Neuron (in vitro differentiated cells): Measurements from ENCODE around the gene NSUN3.
"Not testable (repeated sequence)": the region's sequence is repeated elsewhere in the genome, so short reads cannot be mapped to it uniquely, and the experiment has no call there.

Experiments used
- H2AFZ ChIP-seq: one replicate; pipeline ENCODE4 v1.6.1; 2013; ENCODE audit warnings: low read depth, mild to moderate bottlenecking, inconsistent platforms, low read length, moderate library complexity
- H3K27me3 ChIP-seq: one replicate; pipeline ENCODE4 v1.6.1; 2013; ENCODE audit warnings: low read length; ENCODE audit not compliant: insufficient read depth
- H3K36me3 ChIP-seq: one replicate; pipeline ENCODE4 v1.6.1; 2013; ENCODE audit warnings: low read length; ENCODE audit not compliant: insufficient read depth
- H3K4me1 ChIP-seq: one replicate; pipeline ENCODE4 v1.6.1; 2013; ENCODE audit warnings: low read length; ENCODE audit not compliant: insufficient read depth
- H3K4me3 ChIP-seq: 2 replicates; pipeline ENCODE4 v1.5.1; 2013; ENCODE audit warnings: mild to moderate bottlenecking, low read length, moderate library complexity
- H3K9me3 ChIP-seq: one replicate; pipeline ENCODE4 v1.6.1; 2013; ENCODE audit warnings: low read length

The NSUN3 gene

DNA sequence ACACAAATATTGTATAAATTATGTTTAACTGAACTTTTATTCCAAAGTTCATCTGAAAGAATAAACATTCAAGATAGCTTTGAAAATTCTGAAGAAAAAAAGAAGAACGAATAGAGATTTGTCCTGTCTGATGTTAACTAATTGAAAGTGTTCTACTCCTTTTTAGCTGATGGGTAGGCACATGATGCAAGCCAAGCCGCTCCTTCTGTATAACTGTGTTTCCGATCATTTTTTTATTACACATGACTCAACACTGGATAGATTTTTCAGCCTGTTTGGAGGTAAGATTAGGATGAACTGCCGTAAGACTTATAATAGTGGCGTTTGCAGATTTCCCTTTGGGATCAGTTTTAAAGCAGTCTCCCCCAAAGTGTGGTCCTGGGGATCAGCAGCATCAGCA, 19.0 kb downstream of the NSUN3 start:
- Histone ChIP-seq H3K36me3 (peaks cover 19% of the 10 kb centered on the region), H3K4me1 (no peaks in the 10 kb centered on the region), H3K27me3 (no peaks in the 10 kb centered on the region), H3K9me3 (peaks cover 2% of the 10 kb centered on the region), H3K4me3 (no peak overlapping the region), H2AFZ (no peak overlapping the region)

DNA sequence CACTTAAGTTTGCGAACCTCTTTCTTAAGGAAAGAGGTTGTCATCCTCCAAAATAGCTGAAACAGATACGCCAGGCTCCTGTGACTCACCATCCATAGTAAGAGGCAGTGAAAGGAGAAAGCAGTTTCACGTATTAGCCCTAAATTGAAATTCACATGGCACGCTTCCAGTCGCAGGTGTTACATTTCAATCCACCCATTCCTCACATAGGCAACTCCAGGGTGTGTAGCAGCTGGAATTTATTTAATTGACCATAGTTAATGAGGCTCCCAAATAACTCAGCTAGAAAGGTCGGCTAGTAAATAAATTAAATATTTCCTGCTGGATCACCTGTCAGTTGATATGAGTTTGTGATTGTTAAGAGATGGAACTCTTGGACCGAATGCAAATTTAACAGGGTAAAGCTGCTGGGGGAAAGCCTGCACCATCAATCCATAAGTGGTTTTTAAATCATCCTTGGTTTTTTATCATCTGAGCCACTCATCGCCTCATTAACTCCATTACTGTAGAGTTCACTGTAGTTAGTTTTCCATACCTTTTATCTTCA, 19.6 kb downstream of the NSUN3 start:
- Histone ChIP-seq H3K4me3 (no peak overlapping the region), H3K27me3 (no peaks in the 10 kb centered on the region), H2AFZ (no peak overlapping the region), H3K4me1 (no peaks in the 10 kb centered on the region), H3K9me3 (no peaks in the 10 kb centered on the region), H3K36me3 (peaks cover 21% of the 10 kb centered on the region)

DNA sequence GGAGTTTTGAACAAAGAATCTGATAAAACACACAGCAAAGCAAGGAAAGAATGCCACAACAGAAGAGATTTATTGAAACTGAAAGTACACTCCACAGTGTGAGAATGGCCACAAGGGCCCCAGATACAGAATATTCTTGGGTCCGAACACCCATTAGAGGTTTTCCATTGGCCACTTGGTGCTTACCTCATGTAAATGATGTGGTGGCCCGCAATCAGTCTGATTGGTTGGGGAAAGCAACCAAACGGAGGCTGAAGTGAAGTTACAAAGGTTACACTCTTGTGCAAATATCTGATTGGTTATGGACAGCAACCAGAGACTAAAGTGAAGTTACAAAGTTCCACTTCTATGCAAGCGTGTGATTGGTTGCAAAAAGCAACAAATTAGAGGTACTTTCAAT, 20.4 kb downstream of the NSUN3 start:
- Histone ChIP-seq H3K9me3 (no peaks in the 10 kb centered on the region), H3K36me3 (peaks cover 21% of the 10 kb centered on the region), H3K4me3 (no peak overlapping the region), H3K27me3 (no peaks in the 10 kb centered on the region), H2AFZ (no peak overlapping the region), H3K4me1 (no peaks in the 10 kb centered on the region)

DNA sequence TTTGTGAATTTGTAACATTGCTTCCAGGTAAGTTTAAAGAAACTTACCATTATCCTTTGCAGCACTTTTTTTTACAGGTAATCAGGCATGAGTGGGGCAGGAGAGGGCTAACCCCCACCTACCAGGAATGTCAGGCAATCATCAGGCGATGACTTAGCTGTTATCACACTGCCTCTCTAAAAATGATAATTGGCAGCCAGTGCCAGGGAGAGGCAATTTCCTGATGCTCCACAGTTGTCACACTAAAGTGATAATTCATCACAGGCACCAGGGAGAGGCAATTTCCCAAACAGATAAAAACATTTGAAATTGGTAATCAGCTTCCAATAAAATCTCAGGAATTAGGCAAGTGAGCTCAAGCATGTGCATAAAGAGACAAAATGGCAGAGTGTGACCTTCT, 26.3 kb downstream of the NSUN3 start:
- no peaks in the 10 kb centered on the region for H3K4me1 ChIP-seq
- no peak overlapping the region for H2AFZ ChIP-seq
- H3K36me3 ChIP-seq, result peaks cover 37% of the 10 kb centered on the region
- H3K27me3 ChIP-seq, result no peaks in the 10 kb centered on the region
- H3K4me3 ChIP-seq, result no peak overlapping the region
- no peaks in the 10 kb centered on the region for H3K9me3 ChIP-seq

DNA sequence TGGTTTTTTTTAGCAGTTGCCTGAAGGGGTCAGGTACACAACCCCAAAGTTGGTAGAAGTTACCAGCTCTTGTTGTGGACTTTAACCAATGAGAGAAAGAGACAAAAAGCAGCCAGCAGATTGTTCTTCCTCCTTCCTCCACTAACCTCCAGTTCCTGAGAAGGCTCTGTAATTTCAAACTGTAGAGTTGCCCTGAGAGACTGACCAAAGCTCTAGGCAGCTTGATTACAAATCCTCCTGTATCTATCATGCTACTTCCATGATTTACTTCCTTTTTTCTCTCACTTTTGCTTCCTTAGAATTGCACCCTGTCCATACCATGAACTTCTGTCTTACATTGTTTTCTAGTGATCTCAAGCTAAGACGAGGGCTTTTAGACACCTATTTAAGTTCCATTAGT, 29.2 kb downstream of the NSUN3 start:
- Histone ChIP-seq H3K9me3 (no peaks in the 10 kb centered on the region), H3K27me3 (no peaks in the 10 kb centered on the region), H3K36me3 (peaks cover 41% of the 10 kb centered on the region), H3K4me3 (no peak overlapping the region), H3K4me1 (no peaks in the 10 kb centered on the region), H2AFZ (no peak overlapping the region)

DNA sequence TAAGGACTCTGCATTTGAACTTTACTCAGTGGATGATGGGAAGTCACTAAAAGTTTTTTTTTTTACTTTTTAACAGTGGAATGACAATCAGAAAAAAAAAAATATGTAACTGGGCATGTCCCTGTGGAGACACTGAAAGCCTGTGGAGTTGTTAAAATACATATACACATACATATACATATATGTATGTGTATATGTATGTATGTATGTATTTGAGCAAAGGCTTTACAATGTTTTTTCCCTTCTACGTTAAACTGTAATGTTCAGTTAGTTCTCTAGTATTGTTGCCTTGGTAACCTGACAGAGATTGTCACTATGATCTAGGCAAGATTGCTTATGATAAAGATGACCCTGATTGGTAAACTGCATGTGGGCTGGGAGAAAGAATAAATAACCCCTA, 30.3 kb downstream of the NSUN3 start:
- no peak overlapping the region for H3K4me3 ChIP-seq
- no peaks in the 10 kb centered on the region for H3K27me3 ChIP-seq
- no peak overlapping the region for H2AFZ ChIP-seq
- H3K36me3 ChIP-seq, result peaks cover 49% of the 10 kb centered on the region
- no peaks in the 10 kb centered on the region for H3K4me1 ChIP-seq
- no peaks in the 10 kb centered on the region for H3K9me3 ChIP-seq

GRCh38 chr3:94095111-94095510, 32.2 kb downstream of the NSUN3 start:
- Histone ChIP-seq H3K9me3 (no peaks in the 10 kb centered on the region), H2AFZ (no peak overlapping the region), H3K4me3 (no peak overlapping the region), H3K36me3 (peaks cover 58% of the 10 kb centered on the region), H3K4me1 (no peaks in the 10 kb centered on the region), H3K27me3 (no peaks in the 10 kb centered on the region)

DNA sequence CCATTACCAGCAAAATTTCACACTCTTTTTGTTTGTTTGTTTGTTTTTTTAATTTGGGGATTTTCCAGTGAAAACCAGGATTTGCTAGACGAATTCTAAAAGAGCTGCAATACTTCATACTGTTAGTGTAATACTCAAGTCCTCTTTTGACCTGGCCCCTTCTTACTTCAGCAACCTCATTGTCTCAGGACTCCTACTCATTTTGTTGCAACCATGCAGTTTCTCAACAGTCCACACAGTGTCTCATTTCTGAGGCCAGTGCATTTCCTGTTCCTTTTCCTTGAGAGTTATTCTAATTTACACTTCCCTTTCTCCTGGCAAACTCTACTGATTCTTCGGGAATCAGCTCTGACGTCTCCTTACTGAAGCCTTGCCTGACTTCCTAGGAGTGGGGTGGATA, 35.6 kb downstream of the NSUN3 start:
- no peaks in the 10 kb centered on the region for H3K27me3 ChIP-seq
- no peaks in the 10 kb centered on the region for H3K9me3 ChIP-seq
- no peak overlapping the region for H2AFZ ChIP-seq
- H3K36me3 ChIP-seq, result peaks cover 59% of the 10 kb centered on the region
- no peaks in the 10 kb centered on the region for H3K4me1 ChIP-seq
- no peak overlapping the region for H3K4me3 ChIP-seq

- Histone ChIP-seq H3K36me3 (peaks cover 62% of the 10 kb centered on the region), H3K9me3 (no peaks in the 10 kb centered on the region), H3K4me3 (no peak overlapping the region), H2AFZ (no peak overlapping the region), H3K27me3 (no peaks in the 10 kb centered on the region), H3K4me1 (no peaks in the 10 kb centered on the region)
Observed at GRCh38 chr3:94099311-94099710, 36.5 kb downstream of the NSUN3 start.

- Histone ChIP-seq H2AFZ (no peak overlapping the region), H3K4me3 (no peak overlapping the region), H3K9me3 (no peaks in the 10 kb centered on the region), H3K27me3 (no peaks in the 10 kb centered on the region), H3K36me3 (peaks cover 55% of the 10 kb centered on the region), H3K4me1 (no peaks in the 10 kb centered on the region)
Observed at GRCh38 chr3:94101860-94102259, 39.0 kb downstream of the NSUN3 start.

- H2AFZ ChIP-seq, result no peak overlapping the region
- no peaks in the 10 kb centered on the region for H3K27me3 ChIP-seq
- no peaks in the 10 kb centered on the region for H3K4me1 ChIP-seq
- H3K9me3 ChIP-seq, result no peaks in the 10 kb centered on the region
- peaks cover 35% of the 10 kb centered on the region for H3K36me3 ChIP-seq
- no peak overlapping the region for H3K4me3 ChIP-seq
Observed at GRCh38 chr3:94106268-94106667, 43.4 kb downstream of the NSUN3 start.

- not testable (repeated sequence) for H3K27me3 ChIP-seq, H3K9me3 ChIP-seq, H2AFZ ChIP-seq, H3K4me3 ChIP-seq, H3K4me1 ChIP-seq
- H3K36me3 ChIP-seq, result peaks cover 19% of the 10 kb centered on the region
Observed at GRCh38 chr3:94110232-94110631, 47.4 kb downstream of the NSUN3 start.

DNA sequence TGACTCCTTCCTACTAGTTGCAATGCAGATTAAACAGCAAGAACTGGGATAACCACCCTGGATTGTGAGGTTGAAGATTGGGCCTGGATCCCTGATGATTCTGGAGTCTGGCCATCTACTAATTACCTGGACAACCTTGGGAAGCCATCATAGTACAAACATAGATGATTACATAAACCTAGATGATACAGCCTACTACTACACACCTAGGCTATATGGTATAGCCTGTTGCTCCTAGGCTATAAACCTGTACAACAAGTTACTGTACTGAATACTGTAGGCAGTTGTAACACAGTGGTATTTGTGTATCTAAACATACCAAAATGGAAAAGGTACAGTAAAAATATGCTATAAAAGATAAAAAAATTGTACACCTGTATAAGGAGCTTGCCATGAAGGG, 48.0 kb downstream of the NSUN3 start:
- peaks cover 14% of the 10 kb centered on the region for H3K36me3 ChIP-seq
- no peaks in the 10 kb centered on the region for H3K4me1 ChIP-seq
- no peak overlapping the region for H2AFZ ChIP-seq
- no peaks in the 10 kb centered on the region for H3K9me3 ChIP-seq
- H3K4me3 ChIP-seq, result no peak overlapping the region
- no peaks in the 10 kb centered on the region for H3K27me3 ChIP-seq

DNA sequence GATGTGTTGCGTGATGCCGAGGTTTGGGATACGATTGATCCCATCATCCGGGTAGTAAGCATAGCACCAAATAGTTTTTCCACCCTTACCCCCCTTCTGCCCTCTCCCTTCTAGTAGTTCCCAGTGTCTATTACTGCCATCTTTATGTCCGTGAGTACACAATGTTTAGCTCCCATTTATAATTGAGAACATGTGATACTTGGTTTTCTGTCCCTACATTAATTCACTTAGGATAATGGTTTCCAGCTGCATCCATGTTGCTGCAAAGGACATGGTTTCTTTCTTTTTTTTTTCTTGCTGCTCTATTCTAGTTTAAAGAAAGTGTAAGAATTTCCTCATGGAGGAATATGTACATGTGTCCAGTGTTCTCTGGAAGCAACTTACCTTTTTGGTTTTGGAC, 51.8 kb downstream of the NSUN3 start:
- no peak overlapping the region for H2AFZ ChIP-seq
- peaks cover 2% of the 10 kb centered on the region for H3K36me3 ChIP-seq
- H3K4me1 ChIP-seq, result no peaks in the 10 kb centered on the region
- no peaks in the 10 kb centered on the region for H3K9me3 ChIP-seq
- H3K4me3 ChIP-seq, result no peak overlapping the region
- H3K27me3 ChIP-seq, result no peaks in the 10 kb centered on the region
